Stimulated activated CD4-positive, alpha-beta T cell treated with anti-CD3 and anti-CD28 coated beads, Interleukin-2, amount 100 ng/mL, for 4 hours (primary cell): ENCODE data around the gene SSC5D.

Experiments used
- DNase-seq: peaks from one replicate; pipeline ENCODE4 v3.0.0-alpha.2; 2020; ENCODE audit warnings: low read depth

Gene SSC5D

DNA sequence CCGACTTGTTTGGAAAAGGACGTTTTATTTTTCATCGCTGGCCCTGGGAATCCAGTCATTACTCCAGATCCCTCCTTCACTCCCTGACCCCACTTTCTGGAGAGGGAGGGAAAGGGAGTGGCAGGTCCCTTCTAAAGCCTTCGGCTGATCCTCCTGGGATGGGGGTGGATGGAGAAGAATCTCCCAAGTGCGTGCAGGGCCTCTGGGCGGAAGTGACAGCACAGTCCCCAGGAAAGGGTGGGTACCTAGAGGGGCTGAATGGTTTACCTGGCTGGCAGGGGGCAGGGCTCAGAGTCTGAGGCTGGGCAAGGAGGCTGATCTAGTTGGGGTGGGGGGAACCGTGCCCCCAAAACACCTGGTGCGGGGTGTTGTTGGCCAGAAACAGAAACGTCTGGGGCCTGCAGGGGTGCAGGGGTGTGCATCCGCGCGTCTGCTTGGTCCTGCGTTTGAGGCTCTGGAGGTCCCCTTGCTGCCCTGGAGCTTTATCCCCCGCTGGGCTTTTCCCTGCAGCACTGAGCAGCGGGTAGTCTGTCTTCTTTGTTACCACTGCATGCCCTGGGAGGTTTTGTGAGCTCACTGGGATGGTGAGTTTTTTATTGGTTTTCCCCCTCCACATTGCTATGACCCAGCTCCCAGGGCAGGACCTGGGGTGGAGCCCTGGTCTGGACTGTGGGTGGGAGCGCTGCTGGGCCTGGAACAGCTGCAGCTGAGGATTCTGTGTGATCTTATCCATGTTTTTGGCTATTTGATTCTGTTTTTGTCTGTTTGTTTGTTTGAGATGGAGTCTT, 14.8 kb upstream of the SSC5D start:
- DNase-seq: no peak

DNA sequence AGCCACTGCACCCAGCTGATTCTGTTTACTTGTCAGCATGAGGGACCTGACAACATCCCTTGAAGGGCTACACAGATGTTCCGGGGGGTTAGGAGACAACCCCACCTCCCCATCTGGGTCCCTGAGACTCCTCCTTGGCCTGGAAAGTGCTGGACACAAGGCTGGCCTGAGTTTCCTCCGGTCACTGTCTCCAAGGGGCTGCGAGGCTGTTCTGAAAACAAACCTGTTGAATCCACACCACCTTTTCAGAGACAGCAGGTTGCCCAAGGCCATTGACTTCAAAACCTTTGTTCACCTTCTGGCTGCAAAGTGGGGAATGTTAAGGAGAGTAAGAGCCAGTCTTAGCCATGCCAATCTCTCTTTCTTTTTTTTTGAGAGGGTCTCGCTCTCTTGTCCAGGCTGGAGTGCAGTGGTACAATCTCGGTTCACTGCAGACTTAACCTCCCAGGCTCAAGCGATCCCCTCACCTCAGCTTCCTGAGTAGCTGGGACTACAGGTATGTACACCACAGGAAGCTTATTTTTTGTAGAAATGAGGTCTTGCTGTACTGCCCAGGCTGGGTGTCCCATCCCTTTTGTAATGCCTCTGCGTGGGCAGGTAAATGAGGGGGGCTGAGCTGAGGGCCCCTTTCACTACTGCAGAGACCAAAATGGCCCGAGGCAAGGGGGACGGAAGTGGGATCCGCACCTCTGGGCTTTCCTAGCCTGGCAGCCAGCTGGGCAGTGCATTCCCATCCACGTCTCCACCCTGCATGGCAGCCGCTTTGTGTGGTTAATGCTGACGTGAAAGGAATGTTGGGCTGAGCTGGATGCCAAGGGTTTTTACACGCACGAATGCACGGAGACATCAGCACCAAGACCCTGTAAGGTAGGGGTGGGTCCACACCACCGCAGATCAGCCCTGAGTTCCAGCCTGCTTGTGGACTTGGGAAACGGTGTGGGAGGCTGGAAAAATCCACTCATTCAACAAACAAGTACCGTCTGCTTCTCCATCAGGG, 13.7 kb upstream of the SSC5D start:
- no peak for DNase-seq

- peak; percentile 97 for DNase-seq
These were observed 12.0 kb upstream of the SSC5D start, which contains the start of gene ZNF628 for GRCh38 chr19:55476100-55476775. TSS of gene ZNF628 (plus strand) at chr19:55476617. CDS start at chr19:55479911, 3,294 bp downstream.

DNA sequence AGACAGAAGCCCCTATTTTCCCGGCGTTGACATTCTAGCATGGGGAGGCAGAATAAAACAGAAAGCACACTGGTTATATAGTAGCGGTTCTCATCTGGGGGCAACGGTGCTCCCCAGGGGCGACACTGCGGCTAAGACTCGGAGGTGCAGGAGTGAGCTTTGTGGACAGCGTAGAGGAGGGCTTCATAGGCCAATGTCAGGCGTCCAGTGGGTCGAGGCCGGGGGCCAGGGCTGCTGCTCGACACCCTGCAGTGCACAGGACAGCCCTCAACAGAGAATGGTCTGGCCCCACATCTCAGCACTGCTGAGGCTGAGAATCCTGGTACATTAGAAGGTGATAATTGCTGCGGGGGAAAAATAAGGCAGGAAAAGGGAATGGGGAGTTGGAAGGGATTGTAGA, 10.3 kb upstream of the SSC5D start:
- no peak for DNase-seq

- no peak for DNase-seq
These were observed 9.9 kb upstream of the SSC5D start for GRCh38 chr19:55478364-55478763.

DNA sequence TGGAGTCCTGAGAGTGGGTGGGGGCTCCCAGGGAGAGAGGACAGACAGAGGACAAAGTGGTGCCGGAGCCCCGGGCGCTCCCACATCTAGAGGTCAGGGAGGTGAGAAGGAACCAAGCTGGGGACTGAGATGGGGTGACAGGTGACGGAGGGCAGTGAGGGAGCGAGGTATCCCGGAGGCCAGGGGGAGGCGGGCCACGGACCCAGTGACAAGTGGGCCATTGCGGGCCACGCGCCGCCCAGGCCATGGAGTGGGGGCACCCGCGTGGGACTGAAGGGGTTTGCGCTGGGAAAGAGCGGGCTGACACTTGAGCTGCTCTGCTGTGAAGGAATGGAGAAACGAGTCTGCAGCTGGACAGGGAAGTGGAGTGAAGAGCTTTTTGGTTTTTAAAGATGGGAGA, 9.2 kb upstream of the SSC5D start:
- no peak for DNase-seq

- DNase-seq: no peak
These were observed 8.6 kb upstream of the SSC5D start for GRCh38 chr19:55479451-55480230.

- no peak for DNase-seq
These were observed 7.0 kb upstream of the SSC5D start for GRCh38 chr19:55481148-55481793.

- DNase-seq: no peak
These were observed 6.5 kb upstream of the SSC5D start for GRCh38 chr19:55481794-55482155.

- no peak for DNase-seq
These were observed 5.9 kb upstream of the SSC5D start for GRCh38 chr19:55482156-55482961.

DNA sequence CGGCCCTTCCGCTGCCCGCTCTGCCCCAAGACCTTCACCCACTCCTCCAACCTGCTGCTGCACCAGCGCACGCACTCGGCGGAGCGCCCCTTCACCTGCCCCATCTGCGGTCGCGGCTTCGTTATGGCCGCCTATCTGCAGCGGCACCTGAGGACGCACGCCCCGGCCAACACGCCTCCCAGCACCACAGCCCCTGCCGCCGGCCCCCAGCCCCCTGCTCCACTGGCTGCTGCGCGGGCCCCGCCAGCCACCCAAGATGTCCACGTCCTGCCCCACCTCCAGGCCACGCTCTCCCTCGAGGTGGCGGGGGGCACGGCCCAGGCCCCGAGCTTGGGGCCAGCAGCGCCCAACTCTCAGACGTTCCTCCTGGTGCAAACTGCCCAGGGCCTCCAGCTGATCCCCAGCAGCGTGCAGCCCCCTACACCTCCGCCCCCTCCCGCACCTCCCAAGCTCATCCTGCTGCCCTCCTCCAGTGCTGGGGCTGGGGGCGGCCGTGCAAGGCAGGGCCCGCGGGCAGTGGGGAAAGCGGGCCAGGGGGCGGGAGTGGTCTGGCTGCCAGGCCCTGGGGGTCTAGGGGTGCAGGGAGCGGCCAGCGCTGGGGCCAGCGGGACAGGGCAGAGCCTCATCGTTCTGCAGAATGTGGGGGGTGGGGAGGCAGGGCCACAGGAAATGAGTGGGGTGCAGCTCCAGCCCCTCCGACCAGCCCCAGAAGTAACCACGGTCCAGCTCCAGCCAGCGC, 5.1 kb upstream of the SSC5D start:
- no peak for DNase-seq

GRCh38 chr19:55483706-55484592, 4.3 kb upstream of the SSC5D start:
- no peak for DNase-seq

GRCh38 chr19:55484593-55485438, 3.4 kb upstream of the SSC5D start, which contains the start of gene NAT14:
TSS of gene NAT14 (plus strand) at chr19:55485188. CDS start at chr19:55485709, 521 bp downstream.
- DNase-seq: peak; percentile 49

GRCh38 chr19:55485439-55486011, 2.7 kb upstream of the SSC5D start:
- DNase-seq: no peak

DNA sequence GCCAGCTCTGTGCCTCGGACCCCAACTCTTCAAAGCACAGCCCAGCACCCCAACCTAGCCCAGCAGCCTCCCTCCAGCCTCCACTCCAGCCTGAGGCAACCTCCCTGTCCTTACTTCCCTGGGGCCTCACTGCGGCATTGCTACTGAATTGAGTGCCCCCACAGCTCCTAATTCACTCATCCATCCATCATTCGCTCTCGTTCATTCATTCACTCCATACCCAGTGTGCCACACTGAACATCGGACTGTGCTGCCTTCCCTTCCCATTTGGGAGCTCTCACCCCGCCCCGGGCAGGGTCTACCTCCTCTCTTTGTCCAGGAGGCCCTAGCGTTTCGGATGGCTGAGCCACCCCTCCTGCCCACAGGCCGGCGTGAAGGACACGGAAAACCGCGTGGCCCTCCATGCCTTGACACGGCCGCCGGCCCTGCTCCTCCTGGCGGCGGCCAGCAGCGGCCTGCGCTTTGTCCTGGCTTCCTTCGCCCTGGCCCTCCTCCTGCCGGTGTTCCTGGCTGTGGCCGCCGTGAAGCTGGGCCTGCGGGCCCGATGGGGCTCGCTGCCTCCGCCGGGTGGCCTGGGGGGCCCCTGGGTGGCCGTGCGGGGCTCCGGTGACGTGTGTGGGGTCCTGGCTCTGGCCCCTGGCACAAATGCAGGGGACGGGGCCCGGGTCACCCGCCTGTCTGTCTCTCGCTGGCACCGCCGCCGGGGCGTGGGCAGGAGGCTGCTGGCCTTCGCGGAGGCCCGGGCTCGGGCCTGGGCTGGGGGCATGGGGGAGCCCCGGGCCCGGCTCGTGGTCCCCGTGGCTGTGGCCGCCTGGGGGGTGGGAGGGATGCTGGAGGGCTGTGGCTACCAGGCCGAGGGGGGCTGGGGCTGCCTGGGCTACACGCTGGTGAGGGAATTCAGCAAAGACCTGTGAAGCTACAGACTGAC, 1.9 kb upstream of the SSC5D start:
- no peak for DNase-seq
